SK-N-SH (cell line): ENCODE results near the gene SMARCC2.

Source experiments
- EP300 ChIP-seq, 2 experiments: IDR thresholded peaks; 2 replicates each; pipeline versions ENCODE4 v1.4.0 to v1.6.1; 2012; ENCODE audit warnings: borderline replicate concordance in 1 of 2, low read depth in 1 of 2, low read length in 1 of 2
- JUND ChIP-seq: IDR thresholded peaks from 2 replicates; pipeline ENCODE4 v1.4.0; 2012
- MXI1 ChIP-seq: IDR thresholded peaks from 2 replicates; pipeline ENCODE4 v1.6.1; 2012; ENCODE audit warnings: mild to moderate bottlenecking, low read depth, low read length, improper control_type of control experiment
- POLR2AphosphoS5 ChIP-seq: IDR thresholded peaks from 2 replicates; pipeline ENCODE4 v1.6.1; 2012; ENCODE audit warnings: low read depth, low read length
- REST ChIP-seq: IDR thresholded peaks from 2 replicates; pipeline ENCODE4 v1.6.1; 2012; ENCODE audit warnings: mild to moderate bottlenecking, low read depth, low read length, moderate library complexity
- RFX5 ChIP-seq: IDR thresholded peaks from 2 replicates; pipeline ENCODE4 v1.6.1; 2012; ENCODE audit warnings: mild to moderate bottlenecking, improper control_type of control experiment, low read length
- SIN3A ChIP-seq: IDR thresholded peaks from 2 replicates; pipeline ENCODE4 v1.6.1; 2012; ENCODE audit warnings: low read depth, mild to moderate bottlenecking, low read length, moderate library complexity, borderline replicate concordance
- TF ChIP-seq, protein P1 (sequence below): fragments of 150-350 bp; IDR thresholded peaks from 2 replicates; pipeline ENCODE4 v1.6.1; 2016; ENCODE audit warnings: mild to moderate bottlenecking, low read depth, low read length
- TF ChIP-seq, protein P2 (sequence below): fragments of 200-600 bp; sonication (generic); IDR thresholded peaks from 2 replicates; pipeline ENCODE4 v1.6.1; 2017; ENCODE audit warnings: antibody characterized with exemption, mild to moderate bottlenecking, moderate library complexity

DNA sequence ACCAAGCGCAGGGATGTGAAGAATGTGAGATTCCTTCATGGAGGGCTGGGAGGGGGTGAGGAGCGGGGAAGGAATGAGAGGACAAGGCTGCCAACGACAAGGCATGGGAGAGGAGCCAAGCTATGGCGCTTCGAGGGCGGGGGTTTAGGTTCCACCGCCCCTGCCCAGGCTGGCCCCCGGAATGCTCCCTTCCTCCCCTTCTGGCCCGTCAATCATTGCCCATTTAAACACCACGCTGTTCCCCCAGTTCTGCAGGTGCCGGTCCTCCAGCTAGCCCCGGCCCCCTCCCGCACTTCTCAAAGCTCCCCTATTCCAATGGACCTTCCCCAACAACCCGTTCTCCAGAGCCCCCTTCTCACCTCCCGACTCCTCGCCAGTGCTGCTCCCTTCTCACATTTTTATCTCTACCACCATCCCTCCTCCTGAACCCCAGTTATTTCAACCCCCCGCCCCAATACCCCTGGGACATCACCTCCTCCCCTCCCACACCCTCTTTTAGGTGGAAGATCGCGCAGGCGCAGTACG is 32.0 kb upstream of the SMARCC2 start:
- TF ChIP-seq, protein P1, sequence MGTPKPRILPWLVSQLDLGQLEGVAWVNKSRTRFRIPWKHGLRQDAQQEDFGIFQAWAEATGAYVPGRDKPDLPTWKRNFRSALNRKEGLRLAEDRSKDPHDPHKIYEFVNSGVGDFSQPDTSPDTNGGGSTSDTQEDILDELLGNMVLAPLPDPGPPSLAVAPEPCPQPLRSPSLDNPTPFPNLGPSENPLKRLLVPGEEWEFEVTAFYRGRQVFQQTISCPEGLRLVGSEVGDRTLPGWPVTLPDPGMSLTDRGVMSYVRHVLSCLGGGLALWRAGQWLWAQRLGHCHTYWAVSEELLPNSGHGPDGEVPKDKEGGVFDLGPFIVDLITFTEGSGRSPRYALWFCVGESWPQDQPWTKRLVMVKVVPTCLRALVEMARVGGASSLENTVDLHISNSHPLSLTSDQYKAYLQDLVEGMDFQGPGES: no peak
- TF ChIP-seq MXI1 (no peak), EP300 (IDR thresholded peaks at IDR 0.05; ENCODE audit: borderline replicate concordance in 1 of 2, low read depth in 1 of 2, low read length in 1 of 2) (no peak), REST (0 out of 2 replicates have a peak, but pooled peaks have one; percentile 47), SIN3A (no peak), JUND (no peak), POLR2AphosphoS5 (no peak), RFX5 (no peak)
- TF ChIP-seq, protein P2, sequence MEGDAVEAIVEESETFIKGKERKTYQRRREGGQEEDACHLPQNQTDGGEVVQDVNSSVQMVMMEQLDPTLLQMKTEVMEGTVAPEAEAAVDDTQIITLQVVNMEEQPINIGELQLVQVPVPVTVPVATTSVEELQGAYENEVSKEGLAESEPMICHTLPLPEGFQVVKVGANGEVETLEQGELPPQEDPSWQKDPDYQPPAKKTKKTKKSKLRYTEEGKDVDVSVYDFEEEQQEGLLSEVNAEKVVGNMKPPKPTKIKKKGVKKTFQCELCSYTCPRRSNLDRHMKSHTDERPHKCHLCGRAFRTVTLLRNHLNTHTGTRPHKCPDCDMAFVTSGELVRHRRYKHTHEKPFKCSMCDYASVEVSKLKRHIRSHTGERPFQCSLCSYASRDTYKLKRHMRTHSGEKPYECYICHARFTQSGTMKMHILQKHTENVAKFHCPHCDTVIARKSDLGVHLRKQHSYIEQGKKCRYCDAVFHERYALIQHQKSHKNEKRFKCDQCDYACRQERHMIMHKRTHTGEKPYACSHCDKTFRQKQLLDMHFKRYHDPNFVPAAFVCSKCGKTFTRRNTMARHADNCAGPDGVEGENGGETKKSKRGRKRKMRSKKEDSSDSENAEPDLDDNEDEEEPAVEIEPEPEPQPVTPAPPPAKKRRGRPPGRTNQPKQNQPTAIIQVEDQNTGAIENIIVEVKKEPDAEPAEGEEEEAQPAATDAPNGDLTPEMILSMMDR: no peak
